HEK293 (cell line): ENCODE measurements around the gene TOPBP1.
A peak's percentile ranks its signal among the peaks of the same experiment; 100 is the strongest.

ENCODE experiments used
- CTCF ChIA-PET: fragments of 350-600 bp; formaldehyde crosslinking; extraction: SDS; loops from one replicate; lab custom pipeline; 2021; ENCODE audit warnings: antibody characterized with exemption; lab: Yijun Ruan, JAX
- POLR2A ChIA-PET: fragments of 300-600 bp; formaldehyde crosslinking; extraction: SDS; loops from one replicate; lab custom pipeline; 2020; ENCODE audit warnings: antibody characterized with exemption, inconsistent platforms; lab: Yijun Ruan, JAX
- H3K27ac ChIP-seq: fragments of 200-500 bp; sonication (Bioruptor generic); 2 replicates; pipeline ENCODE4 v1.5.1; 2014; ENCODE audit warnings: low read depth, low read length, control low read depth, inconsistent platforms; ENCODE audit errors: extremely low read depth
- H3K36me3 ChIP-seq, 2 experiments: fragments of 200-500 bp in 1 of 2; sonication (Bioruptor generic) in 1 of 2; 1 replicate in 1 of 2; 2 replicates in 1 of 2; pipeline ENCODE4 v1.5.1; 2014 to 2017; ENCODE audit warnings: inconsistent platforms in 2 of 2, low read length in 2 of 2; ENCODE audit not compliant: control insufficient read depth in 2 of 2, insufficient read depth in 1 of 2
- H3K4me1 ChIP-seq: fragments of 200-500 bp; sonication (Bioruptor generic); 2 replicates; pipeline ENCODE4 v1.5.1; 2014; ENCODE audit warnings: mild to moderate bottlenecking, low read length, inconsistent platforms; ENCODE audit not compliant: control insufficient read depth, insufficient read depth
- H3K4me3 ChIP-seq: 2 replicates; pipeline ENCODE4 v1.5.1; 2011; ENCODE audit warnings: low read depth, mild to moderate bottlenecking, control low read depth, low read length, moderate library complexity
- H3K9me3 ChIP-seq: fragments of 200-500 bp; sonication (Bioruptor generic); 2 replicates; pipeline ENCODE4 v1.5.1; 2014; ENCODE audit warnings: low read depth, low read length, inconsistent platforms; ENCODE audit not compliant: control insufficient read depth, insufficient read depth
- KLF9 ChIP-seq: fragments of 450-650 bp; formaldehyde crosslinking; IDR thresholded peaks from 2 replicates; pipeline ENCODE4 v1.5.1; 2016; ENCODE audit warnings: missing biosample characterization, missing genetic modification characterization, low read depth
- MEIS1 ChIP-seq: sonication (generic); formaldehyde crosslinking; IDR thresholded peaks from 2 replicates; pipeline ENCODE4 v1.8.1; 2022; ENCODE audit warnings: missing genetic modification reagents, mild to moderate bottlenecking, borderline replicate concordance
- PRDM1 ChIP-seq: fragments of 450-650 bp; formaldehyde crosslinking; IDR thresholded peaks from 2 replicates; pipeline ENCODE4; 2016; ENCODE audit warnings: missing biosample characterization, missing genetic modification characterization
- SCRT2 ChIP-seq: fragments of 450-650 bp; formaldehyde crosslinking; IDR thresholded peaks from 2 replicates; pipeline ENCODE4 v1.5.1; 2016; ENCODE audit warnings: missing biosample characterization, missing genetic modification characterization
- SP2 ChIP-seq: fragments of 450-650 bp; formaldehyde crosslinking; IDR thresholded peaks from 2 replicates; pipeline ENCODE4 v1.5.1; 2016; ENCODE audit warnings: missing biosample characterization, missing genetic modification characterization
- TRIM28 ChIP-seq: IDR thresholded peaks from 2 replicates; pipeline ENCODE4 v1.6.1; 2011; ENCODE audit warnings: low read length, control low read depth, borderline replicate concordance
- ZFP3 ChIP-seq: fragments of 450-650 bp; formaldehyde crosslinking; IDR thresholded peaks from 2 replicates; pipeline ENCODE4 v1.5.1; 2016; ENCODE audit warnings: low read depth, missing biosample characterization, missing genetic modification characterization
- ZNF146 ChIP-seq: fragments of 450-650 bp; formaldehyde crosslinking; IDR thresholded peaks from 2 replicates; pipeline ENCODE4 v1.5.1; 2016; ENCODE audit warnings: missing biosample characterization, missing genetic modification characterization
- ZNF202 ChIP-seq: fragments of 450-650 bp; formaldehyde crosslinking; IDR thresholded peaks from 2 replicates; pipeline ENCODE4 v1.5.1; 2016; ENCODE audit warnings: missing biosample characterization, missing genetic modification characterization, borderline replicate concordance
- ZNF223 ChIP-seq: fragments of 450-650 bp; formaldehyde crosslinking; IDR thresholded peaks from 2 replicates; pipeline ENCODE4 v1.5.1; 2016; ENCODE audit warnings: missing biosample characterization, missing genetic modification characterization
- ZNF391 ChIP-seq: fragments of 450-650 bp; formaldehyde crosslinking; IDR thresholded peaks from 2 replicates; pipeline ENCODE4 v1.5.1; 2016; ENCODE audit warnings: low read depth, missing biosample characterization, missing genetic modification characterization, borderline replicate concordance
- ZNF473 ChIP-seq: fragments of 450-650 bp; formaldehyde crosslinking; IDR thresholded peaks from 2 replicates; pipeline ENCODE4 v1.5.1; 2017; ENCODE audit warnings: missing biosample characterization, missing genetic modification characterization
- ZNF510 ChIP-seq: fragments of 450-650 bp; formaldehyde crosslinking; IDR thresholded peaks from 2 replicates; pipeline ENCODE4 v1.5.1; 2018; ENCODE audit warnings: mild to moderate bottlenecking, missing genetic modification characterization, missing biosample characterization; ENCODE audit not compliant: insufficient replicate concordance
- ZNF529 ChIP-seq: fragments of 450-650 bp; formaldehyde crosslinking; IDR thresholded peaks from 2 replicates; pipeline ENCODE4 v1.5.1; 2017; ENCODE audit warnings: missing genetic modification characterization, missing biosample characterization; ENCODE audit not compliant: insufficient replicate concordance
- ZNF596 ChIP-seq: fragments of 450-650 bp; IDR thresholded peaks from 2 replicates; pipeline ENCODE4 v1.5.0; 2018; ENCODE audit warnings: missing biosample characterization, mild to moderate bottlenecking, missing genetic modification characterization, moderate library complexity
- TF ChIP-seq, protein P1 (sequence below): fragments of 450-650 bp; formaldehyde crosslinking; IDR thresholded peaks from 2 replicates; pipeline ENCODE4 v1.5.1; 2016; ENCODE audit warnings: missing biosample characterization, missing genetic modification characterization
- TF ChIP-seq, protein P2 (sequence below): sonication (generic); formaldehyde crosslinking; IDR thresholded peaks from 2 replicates; pipeline ENCODE4 v1.8.1; 2022; ENCODE audit warnings: mild to moderate bottlenecking, moderate library complexity, missing genetic modification reagents
- TF ChIP-seq, protein P3 (sequence below): fragments of 450-650 bp; formaldehyde crosslinking; IDR thresholded peaks from 2 replicates; pipeline ENCODE4; 2016; ENCODE audit warnings: missing biosample characterization, missing genetic modification characterization

TOPBP1 gene

DNA sequence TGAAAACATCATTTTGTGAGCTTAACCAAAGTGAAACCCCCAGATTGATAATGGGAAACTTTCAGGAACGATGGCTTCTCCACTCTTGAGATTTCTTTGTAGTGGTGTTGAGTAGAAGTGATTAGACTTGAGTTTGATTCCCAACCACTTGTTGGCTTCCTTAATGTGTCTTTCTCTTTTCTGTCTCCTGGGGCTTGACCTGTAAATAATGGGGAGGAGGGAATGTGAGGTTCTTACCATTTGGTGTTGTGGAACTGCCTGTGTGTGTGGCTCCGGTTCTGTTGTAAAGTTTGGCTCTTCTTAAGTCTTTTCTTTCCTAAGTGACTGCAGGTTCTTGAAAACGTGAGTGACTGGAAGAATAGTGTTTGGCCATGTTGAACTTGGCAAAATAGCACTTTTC lies 85.6 kb downstream of the TOPBP1 start:
- POLR2A ChIA-PET: no interaction called here
- Histone ChIP-seq H3K36me3 (peaks cover 24 to 55% of the 10 kb centered on the region in 2 experiments), H3K9me3 (no peaks in the 10 kb centered on the region), H3K27ac (no peak overlapping the region), H3K4me3 (no peak overlapping the region), H3K4me1 (peaks cover 3% of the 10 kb centered on the region; the same call in 1 of the 2 replicates)
- CTCF ChIA-PET: no interaction called here
- TF ChIP-seq, protein P1, sequence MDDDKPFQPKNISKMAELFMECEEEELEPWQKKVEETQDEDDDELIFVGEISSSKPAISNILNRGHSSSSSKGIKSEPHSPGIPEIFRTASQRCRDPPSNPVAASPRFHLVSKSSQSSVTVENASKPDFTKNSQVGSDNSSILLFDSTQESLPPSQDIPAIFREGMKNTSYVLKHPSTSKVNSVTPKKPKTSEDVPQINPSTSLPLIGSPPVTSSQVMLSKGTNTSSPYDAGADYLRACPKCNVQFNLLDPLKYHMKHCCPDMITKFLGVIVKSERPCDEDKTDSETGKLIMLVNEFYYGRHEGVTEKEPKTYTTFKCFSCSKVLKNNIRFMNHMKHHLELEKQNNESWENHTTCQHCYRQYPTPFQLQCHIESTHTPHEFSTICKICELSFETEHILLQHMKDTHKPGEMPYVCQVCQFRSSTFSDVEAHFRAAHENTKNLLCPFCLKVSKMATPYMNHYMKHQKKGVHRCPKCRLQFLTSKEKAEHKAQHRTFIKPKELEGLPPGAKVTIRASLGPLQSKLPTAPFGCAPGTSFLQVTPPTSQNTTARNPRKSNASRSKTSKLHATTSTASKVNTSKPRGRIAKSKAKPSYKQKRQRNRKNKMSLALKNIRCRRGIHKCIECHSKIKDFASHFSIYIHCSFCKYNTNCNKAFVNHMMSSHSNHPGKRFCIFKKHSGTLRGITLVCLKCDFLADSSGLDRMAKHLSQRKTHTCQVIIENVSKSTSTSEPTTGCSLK (tag by site-specific recombination): no peak
- TF ChIP-seq MEIS1 (CRISPR knock-in tag) (no peak), ZFP3 (tag by site-specific recombination) (no peak), PRDM1 (peak; percentile 62; the same call in 1 of the 2 replicates), KLF9 (tag by site-specific recombination) (no peak), ZNF391 (tag by site-specific recombination) (no peak), TRIM28 (no peak), ZNF529 (no peak), SCRT2 (tag by site-specific recombination) (peak; percentile 87), SP2 (tag by site-specific recombination) (no peak)
- TF ChIP-seq, protein P2, sequence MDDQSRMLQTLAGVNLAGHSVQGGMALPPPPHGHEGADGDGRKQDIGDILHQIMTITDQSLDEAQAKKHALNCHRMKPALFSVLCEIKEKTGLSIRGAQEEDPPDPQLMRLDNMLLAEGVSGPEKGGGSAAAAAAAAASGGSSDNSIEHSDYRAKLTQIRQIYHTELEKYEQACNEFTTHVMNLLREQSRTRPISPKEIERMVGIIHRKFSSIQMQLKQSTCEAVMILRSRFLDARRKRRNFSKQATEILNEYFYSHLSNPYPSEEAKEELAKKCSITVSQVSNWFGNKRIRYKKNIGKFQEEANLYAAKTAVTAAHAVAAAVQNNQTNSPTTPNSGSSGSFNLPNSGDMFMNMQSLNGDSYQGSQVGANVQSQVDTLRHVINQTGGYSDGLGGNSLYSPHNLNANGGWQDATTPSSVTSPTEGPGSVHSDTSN: no peak

DNA sequence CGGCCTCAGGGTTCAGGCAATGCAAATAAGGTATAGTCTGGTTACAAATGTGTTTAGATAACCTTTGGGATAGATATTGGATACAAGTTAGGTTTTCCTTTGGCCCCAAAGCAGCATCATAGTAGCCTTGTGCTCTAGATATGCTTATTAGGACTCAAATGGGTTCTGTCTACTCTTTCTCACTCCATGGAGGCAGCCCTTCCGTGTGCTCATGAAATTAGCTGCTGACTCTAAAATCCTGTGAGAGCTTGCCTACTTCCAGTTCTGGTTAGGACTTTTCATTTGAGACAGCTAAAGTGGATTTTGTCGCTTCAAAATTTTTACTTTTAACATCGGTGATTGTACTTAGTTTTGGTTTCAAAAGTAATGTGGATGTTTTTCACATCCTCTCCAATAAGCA lies 86.7 kb downstream of the TOPBP1 start:
- POLR2A ChIA-PET: interaction anchor here (0.7 to 0.9 kb wide), 2 partner anchors 27 to 79 kb away, joined by 4 read pairs; no protein-coding TSS in a partner anchor
- Histone ChIP-seq H3K9me3 (no peaks in the 10 kb centered on the region), H3K36me3 (peaks cover 17 to 48% of the 10 kb centered on the region in 2 experiments), H3K4me1 (peaks cover 3% of the 10 kb centered on the region; the same call in 1 of the 2 replicates), H3K27ac (no peak overlapping the region; the same call in 1 of the 2 replicates), H3K4me3 (peak overlapping the region; percentile 85)
- TF ChIP-seq, protein P3, sequence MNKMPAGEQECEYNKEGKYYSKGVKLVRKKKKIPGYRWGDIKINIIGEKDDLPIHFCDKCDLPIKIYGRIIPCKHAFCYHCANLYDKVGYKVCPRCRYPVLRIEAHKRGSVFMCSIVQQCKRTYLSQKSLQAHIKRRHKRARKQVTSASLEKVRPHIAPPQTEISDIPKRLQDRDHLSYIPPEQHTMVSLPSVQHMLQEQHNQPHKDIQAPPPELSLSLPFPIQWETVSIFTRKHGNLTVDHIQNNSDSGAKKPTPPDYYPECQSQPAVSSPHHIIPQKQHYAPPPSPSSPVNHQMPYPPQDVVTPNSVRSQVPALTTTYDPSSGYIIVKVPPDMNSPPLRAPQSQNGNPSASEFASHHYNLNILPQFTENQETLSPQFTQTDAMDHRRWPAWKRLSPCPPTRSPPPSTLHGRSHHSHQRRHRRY: no peak
- no peak for TF ChIP-seq ZNF202 (tag by site-specific recombination)
- TF ChIP-seq ZNF510 (tag by site-specific recombination): no peak
- TF ChIP-seq ZNF596: no peak
- no peak for TF ChIP-seq ZNF146 (tag by site-specific recombination)
- TF ChIP-seq ZNF473: no peak
- no peak for TF ChIP-seq ZNF223
- CTCF ChIA-PET: interaction anchor here (0.6 kb wide), 1 partner anchor 131 kb away, joined by 3 read pairs; no protein-coding TSS in a partner anchor
